Stimulated activated CD4-positive, alpha-beta T cell treated with anti-CD3 and anti-CD28 coated beads, Interleukin-15, amount 100 ng/mL, for 24 hours (primary cell): ENCODE data around the gene TBX21.

Experiments used
- DNase-seq: peaks from one replicate; pipeline ENCODE4 v3.0.0-alpha.2; 2020

The TBX21 gene, protein sequence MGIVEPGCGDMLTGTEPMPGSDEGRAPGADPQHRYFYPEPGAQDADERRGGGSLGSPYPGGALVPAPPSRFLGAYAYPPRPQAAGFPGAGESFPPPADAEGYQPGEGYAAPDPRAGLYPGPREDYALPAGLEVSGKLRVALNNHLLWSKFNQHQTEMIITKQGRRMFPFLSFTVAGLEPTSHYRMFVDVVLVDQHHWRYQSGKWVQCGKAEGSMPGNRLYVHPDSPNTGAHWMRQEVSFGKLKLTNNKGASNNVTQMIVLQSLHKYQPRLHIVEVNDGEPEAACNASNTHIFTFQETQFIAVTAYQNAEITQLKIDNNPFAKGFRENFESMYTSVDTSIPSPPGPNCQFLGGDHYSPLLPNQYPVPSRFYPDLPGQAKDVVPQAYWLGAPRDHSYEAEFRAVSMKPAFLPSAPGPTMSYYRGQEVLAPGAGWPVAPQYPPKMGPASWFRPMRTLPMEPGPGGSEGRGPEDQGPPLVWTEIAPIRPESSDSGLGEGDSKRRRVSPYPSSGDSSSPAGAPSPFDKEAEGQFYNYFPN

GRCh38 chr17:47733047-47733673, at the start of gene TBX21:
Gene TBX21 (plus strand): TSS chr17:47733236. CDS start chr17:47733455, 219 bp downstream.
- peak; percentile 96 for DNase-seq

GRCh38 chr17:47684025-47684424, 49.0 kb upstream of the TBX21 start:
- no peak for DNase-seq

DNA sequence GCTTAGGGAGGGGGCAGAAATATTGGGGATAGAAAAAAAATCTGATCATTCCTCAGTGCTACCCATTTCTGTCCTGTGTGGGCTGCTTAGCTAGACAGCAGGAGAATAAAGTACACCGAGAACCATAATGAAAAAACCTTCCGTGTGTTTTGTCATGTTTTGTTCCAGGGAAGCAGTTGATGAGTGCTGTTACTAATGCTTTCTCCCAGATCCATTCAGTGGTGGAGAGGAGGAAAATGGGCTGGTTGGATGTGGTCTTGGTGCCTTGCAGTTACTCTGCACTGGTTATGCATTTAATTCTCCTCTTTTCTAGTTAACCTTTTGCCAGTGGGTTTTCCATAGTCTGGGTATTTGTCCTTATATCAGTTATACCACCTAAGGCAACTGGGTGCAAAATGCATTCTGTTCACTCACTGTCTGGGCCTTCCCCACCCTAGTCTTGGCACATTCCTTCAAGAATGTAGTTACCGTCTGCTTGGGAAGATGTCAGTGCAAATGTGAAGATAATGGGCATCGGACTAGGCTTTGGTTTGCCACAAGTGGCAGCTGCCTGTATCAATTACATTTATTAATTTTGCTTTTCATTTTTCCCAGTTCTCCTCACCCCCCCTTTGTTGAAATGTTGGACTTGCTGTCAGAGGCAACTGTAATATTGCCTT, 48.4 kb upstream of the TBX21 start:
- no peak for DNase-seq

- no peak for DNase-seq
Measured at GRCh38 chr17:47685556-47686275, 47.3 kb upstream of the TBX21 start.

DNA sequence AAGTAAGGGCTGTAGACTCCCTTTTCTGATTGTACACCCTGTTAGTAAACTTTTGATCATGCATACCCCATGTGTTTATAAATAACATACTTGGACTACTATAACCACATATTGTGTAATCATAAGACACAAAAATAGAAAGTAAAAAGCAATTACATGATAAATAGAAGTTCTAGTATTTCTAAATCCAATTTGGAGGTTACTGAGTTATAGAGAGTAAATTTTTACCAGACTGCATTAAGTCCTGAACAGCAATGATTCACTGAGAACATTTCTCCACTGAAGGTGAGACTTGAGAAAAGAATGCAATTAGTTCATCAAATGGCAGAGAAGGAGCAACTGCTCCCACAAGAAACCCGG, 46.8 kb upstream of the TBX21 start:
- no peak for DNase-seq

GRCh38 chr17:47686664-47687327, 46.2 kb upstream of the TBX21 start:
- no peak for DNase-seq

DNA sequence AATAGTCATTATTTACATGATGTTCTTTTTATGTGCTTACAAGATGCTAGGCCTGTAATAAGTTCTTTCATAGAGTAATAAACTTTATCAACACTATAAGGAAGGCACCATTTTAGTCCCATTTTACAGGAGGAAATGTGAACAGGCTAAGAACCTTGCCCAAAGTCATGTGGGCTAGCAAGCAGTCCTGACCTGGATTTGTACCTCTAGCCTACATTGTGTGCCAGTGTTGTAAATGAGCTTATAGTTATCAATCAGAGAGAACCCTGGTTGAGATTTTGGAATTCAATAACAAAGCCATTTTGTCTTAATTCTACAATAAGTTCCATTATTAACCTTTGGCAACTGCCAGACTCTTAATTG, 45.7 kb upstream of the TBX21 start:
- DNase-seq = no peak

- DNase-seq = no peak
Measured at GRCh38 chr17:47687748-47688147, 45.3 kb upstream of the TBX21 start.

GRCh38 chr17:47690121-47690520, 42.9 kb upstream of the TBX21 start:
- no peak for DNase-seq

- DNase-seq = no peak
Measured at GRCh38 chr17:47692137-47692894, 40.7 kb upstream of the TBX21 start.

DNA sequence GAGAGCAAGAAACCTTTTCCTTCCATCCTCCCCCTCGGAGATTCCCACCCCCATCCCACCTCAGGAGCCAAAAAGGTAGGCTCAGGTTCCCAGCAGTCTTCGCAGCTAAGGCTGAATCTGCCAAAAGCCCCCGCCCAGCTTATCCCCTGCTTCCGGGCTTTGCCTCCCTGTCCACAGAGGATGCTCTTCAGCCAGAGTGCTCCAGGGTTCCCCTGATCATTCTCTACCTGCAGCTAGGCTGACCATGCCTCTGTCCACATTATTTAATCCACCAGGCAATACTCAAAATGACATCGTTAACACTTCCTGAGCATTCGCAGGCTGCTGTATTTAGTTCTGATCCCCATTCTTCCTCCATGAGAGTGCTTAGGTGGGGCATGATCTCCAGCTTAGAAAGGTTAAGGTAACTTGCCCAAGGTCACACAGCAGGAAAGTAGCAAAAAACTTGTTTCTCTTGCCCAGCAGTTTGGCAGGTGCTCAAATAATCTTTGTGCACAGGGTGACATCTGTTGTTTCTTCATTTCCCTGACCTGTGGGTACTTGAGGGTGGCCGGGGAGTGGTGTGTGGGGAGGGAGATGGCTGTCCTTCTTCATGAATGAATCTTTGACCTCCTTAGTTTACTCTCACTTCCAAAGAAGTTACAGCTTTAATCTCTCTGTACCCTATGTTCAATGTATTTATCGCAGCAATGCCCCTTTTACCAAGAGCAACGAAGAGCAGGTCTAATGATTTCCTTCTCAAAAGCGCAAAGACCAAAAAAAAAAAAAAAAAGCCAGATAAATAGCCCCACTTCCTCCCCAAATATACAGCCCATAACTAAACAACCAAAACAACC, 39.9 kb upstream of the TBX21 start:
- DNase-seq = no peak

DNA sequence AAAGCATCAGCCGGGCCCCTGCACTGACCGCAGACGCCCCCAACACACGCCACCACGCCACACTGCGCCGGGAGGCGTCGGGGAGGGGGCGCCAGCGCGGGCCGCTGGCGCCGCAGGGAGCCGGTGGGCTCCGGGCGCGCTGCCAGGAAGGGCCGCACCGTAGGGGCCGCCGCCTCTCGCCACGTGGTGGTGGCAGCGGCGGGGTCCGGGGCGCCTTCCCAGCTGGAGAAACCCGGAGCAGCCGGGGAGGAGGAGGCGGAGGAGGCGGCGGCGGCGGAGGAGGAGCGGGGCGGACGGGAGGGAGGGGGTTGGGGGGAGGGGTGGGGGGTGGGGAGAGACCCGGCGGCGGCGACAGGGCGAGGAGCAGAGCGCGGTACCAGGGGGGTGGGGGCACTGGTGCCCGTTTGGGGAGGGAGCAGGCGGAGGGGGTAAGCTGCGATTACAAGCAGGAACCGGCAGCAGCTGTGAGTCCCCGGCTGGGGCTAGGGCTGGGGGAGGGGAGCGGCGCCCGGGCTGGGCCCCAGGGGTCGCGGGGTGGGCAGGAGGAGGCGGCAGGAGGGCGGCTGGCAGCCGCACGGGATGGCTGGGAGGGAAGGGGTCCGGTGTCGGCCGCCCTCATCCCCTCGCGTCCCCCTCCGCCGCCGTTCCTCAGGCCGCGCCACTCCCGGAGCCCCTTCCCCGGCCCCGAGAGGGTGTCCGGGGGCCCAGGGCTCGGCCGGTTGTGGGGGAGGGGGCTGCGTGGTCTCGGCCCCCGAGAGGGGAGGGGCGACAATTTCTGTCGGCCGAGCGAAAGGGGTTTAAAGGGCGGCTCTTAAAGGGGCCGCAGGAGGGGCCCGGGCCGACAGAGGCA, 39.1 kb upstream of the TBX21 start, which contains the start of gene TBKBP1:
TBKBP1 (plus strand) TSS at position 431 of the 850 bp plus-strand sequence. CDS start 1,952 bp downstream, outside the sequence.
- DNase-seq = peak; percentile 70

DNA sequence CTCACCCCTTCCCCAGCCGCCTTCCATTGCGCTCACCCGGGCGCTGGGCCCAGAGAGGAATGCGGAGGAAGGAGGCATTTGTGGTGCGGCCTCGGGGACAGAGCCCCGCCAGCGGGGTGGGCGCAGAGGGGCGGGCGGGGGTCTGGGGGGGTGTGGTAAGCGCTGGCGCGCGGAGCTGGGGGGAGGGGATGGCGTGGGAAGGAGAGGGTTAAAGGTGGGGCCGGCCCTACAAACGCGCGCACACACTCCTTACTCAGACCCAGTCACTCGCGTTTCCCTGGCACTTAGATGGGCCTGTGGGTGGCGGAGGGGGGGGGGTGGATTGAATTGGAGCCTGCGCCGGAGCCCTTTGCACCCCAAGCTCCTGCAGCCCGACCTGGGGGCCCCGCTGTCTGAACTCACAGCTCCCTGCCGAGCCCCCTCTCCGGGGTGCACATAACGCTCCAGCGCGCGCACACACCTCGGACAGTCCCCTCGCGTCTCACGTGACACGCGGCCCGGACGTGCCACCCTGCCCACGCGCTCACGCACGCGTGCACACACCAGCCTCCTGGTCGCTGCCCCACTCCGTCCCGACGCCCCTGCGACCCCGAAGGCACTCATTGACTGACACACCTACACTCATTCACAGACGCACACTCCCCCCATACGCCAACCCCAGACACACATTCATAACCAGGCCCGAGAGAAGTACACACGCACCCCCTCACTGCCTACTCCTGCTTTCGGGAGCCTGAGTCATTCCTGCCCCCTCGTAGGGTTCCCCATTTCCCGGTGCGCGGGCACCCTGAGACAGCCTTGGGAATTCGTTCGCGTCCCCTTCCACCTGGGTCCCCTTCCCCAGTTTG, 38.2 kb upstream of the TBX21 start:
- peak; percentile 76 for DNase-seq

- peak; percentile 48 for DNase-seq
Measured at GRCh38 chr17:47695429-47696376, 37.3 kb upstream of the TBX21 start.

DNA sequence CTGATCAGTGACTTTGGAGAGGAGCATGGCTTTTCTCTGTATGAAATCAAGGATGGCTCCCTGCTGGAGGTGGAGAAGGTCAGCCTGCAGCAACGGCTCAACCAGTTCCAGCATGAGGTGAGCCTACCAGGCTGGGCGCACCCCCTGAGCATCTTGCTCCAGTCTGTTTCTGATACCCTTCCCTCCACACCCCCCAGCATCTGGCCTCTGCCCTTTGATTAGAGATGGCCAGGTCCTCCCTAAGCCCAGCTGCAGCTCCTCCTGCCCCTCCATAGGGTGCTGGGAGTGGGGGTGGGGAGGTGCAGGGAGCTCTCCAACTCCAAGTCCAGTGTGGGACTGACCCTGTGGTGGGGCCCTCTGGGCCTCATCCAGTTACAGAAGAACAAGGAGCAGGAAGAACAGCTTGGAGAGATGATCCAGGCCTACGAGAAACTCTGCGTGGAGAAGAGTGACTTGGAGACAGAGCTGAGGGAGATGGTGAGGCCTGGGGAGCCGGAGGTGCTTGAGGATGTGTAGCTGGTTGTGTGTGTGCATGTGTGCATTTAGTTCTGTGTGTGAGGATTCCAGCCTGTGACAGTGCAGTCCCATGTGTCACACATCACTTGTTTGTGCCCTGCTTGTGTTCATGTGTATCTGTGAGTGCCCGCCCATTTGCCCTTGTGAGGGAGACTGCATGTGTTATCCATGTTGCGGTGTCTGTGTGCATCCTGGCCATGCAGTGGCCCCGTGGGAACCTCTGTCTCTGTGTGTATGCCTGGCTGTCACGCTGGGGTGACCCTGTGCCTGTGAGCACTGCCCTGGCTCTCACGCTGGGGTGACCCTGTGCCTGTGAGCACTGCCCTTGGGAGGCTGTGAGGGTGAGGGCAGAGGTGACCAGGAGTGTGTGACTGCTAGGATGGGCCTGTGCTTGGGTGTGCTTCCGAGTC, 36.1 kb upstream of the TBX21 start:
- no peak for DNase-seq
